ENCODE measurements around the gene IL36B. TPM values are rescaled to one million over a fixed set of nuclear protein-coding genes. Genes with fewer than 3 reads are reported as not detected.

IL36B gene
- polyA plus RNA-seq, 3 donors, result not detected

GRCh38 chr2:113092864-113093612 lies 40.4 kb upstream of the IL36B start:
- no peak overlapping the region for H3K4me3 ChIP-seq (replicated peaks in 1 of 3; ENCODE audit: low read depth in 2 of 3, low read length in 3 of 3)
- no peak for TF ChIP-seq CTCF (IDR thresholded peaks at IDR 0.05)
- Mint-ChIP-seq H3K4me1 (peaks cover 10% of the 10 kb centered on the region), H3K27ac (peak overlapping the region in 1 of 7 donors; percentile 16), H3K27me3 (ENCODE audit: low read depth in 3 of 3) (peaks cover 1 to 5% (median 4%) of the 10 kb centered on the region in 3 donors), H3K9me3 (peaks cover 6 to 24% (median 14%) of the 10 kb centered on the region in 7 donors), H3K36me3 (no peaks in the 10 kb centered on the region), H3K4me3 (no peak overlapping the region)
- H3K4me1 ChIP-seq (ENCODE audit: control insufficient read depth in 1 of 2, insufficient read depth in 2 of 2, low read length in 2 of 2), result peaks cover 11 to 21% of the 10 kb centered on the region in 2 donors
- H4K20me1 ChIP-seq (ENCODE audit: insufficient read depth, low read length), result no peaks in the 10 kb centered on the region
- intact Hi-C loops (cut with micrococcal nuclease), result no loop called here
- no peaks in the 10 kb centered on the region for H3K36me3 ChIP-seq (replicated peaks in 1 of 2; ENCODE audit: control insufficient read depth in 1 of 2, insufficient read depth in 2 of 2, low read length in 2 of 2)
- H3K9ac ChIP-seq (ENCODE audit: insufficient read depth, low read length, poor library complexity, severe bottlenecking), result no peak overlapping the region
- H3K4me2 ChIP-seq (replicated peaks; ENCODE audit: extremely low read depth, low read length, poor library complexity, severe bottlenecking), result no peak overlapping the region
- peaks cover 0 to 6% of the 10 kb centered on the region in 2 donors for H3K9me3 ChIP-seq (replicated peaks in 1 of 2; ENCODE audit: control insufficient read depth in 1 of 2, insufficient read depth in 1 of 2, low read length in 2 of 2)
- H3K27ac ChIP-seq (ENCODE audit: low read depth in 1 of 2, low read length in 2 of 2), result no peak overlapping the region
- DNase-seq, result no peak
- no peak overlapping the region for H2AFZ ChIP-seq (ENCODE audit: insufficient read depth, low read depth, low read length, poor library complexity, severe bottlenecking)
- WGBS (ENCODE audit: insufficient coverage), result 100% methylated on average over 4 of the region's 5 CpGs
- no peaks in the 10 kb centered on the region for H3K27me3 ChIP-seq (ENCODE audit: control insufficient read depth in 2 of 2, insufficient read depth in 2 of 2, low read length in 2 of 2)
- H3K79me2 ChIP-seq (ENCODE audit: insufficient read depth, low read length), result no peaks in the 10 kb centered on the region

GRCh38 chr2:113091231-113091896 lies 38.7 kb upstream of the IL36B start:
- Mint-ChIP-seq H3K4me1 (no peaks in the 10 kb centered on the region), H3K4me3 (no peak overlapping the region), H3K27me3 (ENCODE audit: low read depth in 3 of 3) (peaks cover 1 to 5% (median 3%) of the 10 kb centered on the region in 3 donors), H3K27ac (no peak overlapping the region), H3K36me3 (no peaks in the 10 kb centered on the region), H3K9me3 (peaks cover 5 to 19% (median 11%) of the 10 kb centered on the region in 7 donors)
- no peak for DNase-seq
- no peaks in the 10 kb centered on the region for H3K36me3 ChIP-seq (replicated peaks in 1 of 2; ENCODE audit: control insufficient read depth in 1 of 2, insufficient read depth in 2 of 2, low read length in 2 of 2)
- H3K4me1 ChIP-seq (ENCODE audit: control insufficient read depth in 1 of 2, insufficient read depth in 2 of 2, low read length in 2 of 2), result peaks cover 11 to 16% of the 10 kb centered on the region in 2 donors
- H4K20me1 ChIP-seq (ENCODE audit: insufficient read depth, low read length), result no peaks in the 10 kb centered on the region
- peaks cover 2 to 6% of the 10 kb centered on the region in 2 donors for H3K9me3 ChIP-seq (replicated peaks in 1 of 2; ENCODE audit: control insufficient read depth in 1 of 2, insufficient read depth in 1 of 2, low read length in 2 of 2)
- 86% methylated on average over 4 of the region's 4 CpGs for WGBS (ENCODE audit: insufficient coverage)
- H3K4me3 ChIP-seq (replicated peaks in 1 of 3; ENCODE audit: low read depth in 2 of 3, low read length in 3 of 3), result no peak overlapping the region
- H3K27me3 ChIP-seq (ENCODE audit: control insufficient read depth in 2 of 2, insufficient read depth in 2 of 2, low read length in 2 of 2), result no peaks in the 10 kb centered on the region
- H3K4me2 ChIP-seq (replicated peaks; ENCODE audit: extremely low read depth, low read length, poor library complexity, severe bottlenecking), result no peak overlapping the region
- H2AFZ ChIP-seq (ENCODE audit: insufficient read depth, low read depth, low read length, poor library complexity, severe bottlenecking), result no peak overlapping the region
- intact Hi-C loops (cut with micrococcal nuclease), result no loop called here
- no peak overlapping the region for H3K27ac ChIP-seq (ENCODE audit: low read depth in 1 of 2, low read length in 2 of 2)
- no peaks in the 10 kb centered on the region for H3K79me2 ChIP-seq (ENCODE audit: insufficient read depth, low read length)
- TF ChIP-seq CTCF (IDR thresholded peaks at IDR 0.05), result no peak
- H3K9ac ChIP-seq (ENCODE audit: insufficient read depth, low read length, poor library complexity, severe bottlenecking), result no peak overlapping the region

All from CD14-positive monocyte (primary cell).